Bone marrow (tissue), 2 donors: ENCODE data around the gene FALEC.

Experiments used
- DNase-seq, 2 donors: peaks; one replicate each; lab custom pipeline; 2025; lab: John Stamatoyannopoulos, UW

Gene FALEC

GRCh38 chr1:150545486-150546032 is 30.0 kb downstream of the FALEC start:
- DNase-seq: no peak

- DNase-seq: no peak
These were observed 30.9 kb downstream of the FALEC start for GRCh38 chr1:150546294-150546937.

GRCh38 chr1:150548324-150548631 is 32.7 kb downstream of the FALEC start:
- no peak for DNase-seq

GRCh38 chr1:150548632-150549495 is 33.3 kb downstream of the FALEC start, which contains the start of gene ADAMTSL4:
Gene ADAMTSL4, plus strand, starts transcription at chr1:150549408. Its CDS starts 2,881 bp downstream, at chr1:150552289.
- DNase-seq: peak in 1 of 2 donors; percentile 38

- DNase-seq: no peak
These were observed 34.1 kb downstream of the FALEC start for GRCh38 chr1:150549496-150550221.

- DNase-seq: no peak
These were observed 34.9 kb downstream of the FALEC start for GRCh38 chr1:150550222-150551050.

- DNase-seq: peak; percentile 25 to 30
These were observed 35.7 kb downstream of the FALEC start for GRCh38 chr1:150551051-150551783.

- DNase-seq: no peak
These were observed 36.2 kb downstream of the FALEC start for GRCh38 chr1:150551784-150552127.

GRCh38 chr1:150552128-150552910 is 36.8 kb downstream of the FALEC start:
- DNase-seq: peak; percentile 69 to 94

GRCh38 chr1:150552911-150553289 is 37.3 kb downstream of the FALEC start:
- DNase-seq: no peak

- no peak for DNase-seq
These were observed 38.0 kb downstream of the FALEC start for GRCh38 chr1:150553392-150554085.

- no peak for DNase-seq
These were observed 38.5 kb downstream of the FALEC start for GRCh38 chr1:150554086-150554452.

- DNase-seq: no peak
These were observed 39.8 kb downstream of the FALEC start for GRCh38 chr1:150555198-150555970.

GRCh38 chr1:150555971-150556865 is 40.7 kb downstream of the FALEC start:
- DNase-seq: no peak

- no peak for DNase-seq
These were observed 41.6 kb downstream of the FALEC start for GRCh38 chr1:150557065-150557600.

GRCh38 chr1:150557813-150558212 is 42.3 kb downstream of the FALEC start:
- DNase-seq: no peak

- DNase-seq: no peak
These were observed 42.8 kb downstream of the FALEC start for GRCh38 chr1:150558303-150558704.
